KOPT-K1 (cell line): ENCODE measurements around the gene C1orf198.
A peak's percentile ranks its signal among the peaks of the same experiment; 100 is the strongest.

Experiments
- H3K27ac ChIP-seq: fragments of 200-600 bp; sonication (generic); 2 replicates; pipeline ENCODE4 v1.5.1; 2016; ENCODE audit warnings: antibody characterized with exemption, mild to moderate bottlenecking, low read depth, low read length; ENCODE audit not compliant: poor library complexity, severe bottlenecking
- H3K36me3 ChIP-seq: fragments of 200-600 bp; sonication (generic); 2 replicates; pipeline ENCODE4 v1.5.1; 2017; ENCODE audit warnings: antibody characterized with exemption, mild to moderate bottlenecking, low read length, moderate library complexity; ENCODE audit not compliant: insufficient read depth
- H3K9me3 ChIP-seq: fragments of 200-600 bp; sonication (generic); 2 replicates; pipeline ENCODE4 v1.5.1; 2017; ENCODE audit warnings: antibody characterized with exemption, low read length, mild to moderate bottlenecking; ENCODE audit not compliant: insufficient read depth, poor library complexity, severe bottlenecking

The C1orf198 gene, protein sequence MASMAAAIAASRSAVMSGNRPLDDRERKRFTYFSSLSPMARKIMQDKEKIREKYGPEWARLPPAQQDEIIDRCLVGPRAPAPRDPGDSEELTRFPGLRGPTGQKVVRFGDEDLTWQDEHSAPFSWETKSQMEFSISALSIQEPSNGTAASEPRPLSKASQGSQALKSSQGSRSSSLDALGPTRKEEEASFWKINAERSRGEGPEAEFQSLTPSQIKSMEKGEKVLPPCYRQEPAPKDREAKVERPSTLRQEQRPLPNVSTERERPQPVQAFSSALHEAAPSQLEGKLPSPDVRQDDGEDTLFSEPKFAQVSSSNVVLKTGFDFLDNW

DNA sequence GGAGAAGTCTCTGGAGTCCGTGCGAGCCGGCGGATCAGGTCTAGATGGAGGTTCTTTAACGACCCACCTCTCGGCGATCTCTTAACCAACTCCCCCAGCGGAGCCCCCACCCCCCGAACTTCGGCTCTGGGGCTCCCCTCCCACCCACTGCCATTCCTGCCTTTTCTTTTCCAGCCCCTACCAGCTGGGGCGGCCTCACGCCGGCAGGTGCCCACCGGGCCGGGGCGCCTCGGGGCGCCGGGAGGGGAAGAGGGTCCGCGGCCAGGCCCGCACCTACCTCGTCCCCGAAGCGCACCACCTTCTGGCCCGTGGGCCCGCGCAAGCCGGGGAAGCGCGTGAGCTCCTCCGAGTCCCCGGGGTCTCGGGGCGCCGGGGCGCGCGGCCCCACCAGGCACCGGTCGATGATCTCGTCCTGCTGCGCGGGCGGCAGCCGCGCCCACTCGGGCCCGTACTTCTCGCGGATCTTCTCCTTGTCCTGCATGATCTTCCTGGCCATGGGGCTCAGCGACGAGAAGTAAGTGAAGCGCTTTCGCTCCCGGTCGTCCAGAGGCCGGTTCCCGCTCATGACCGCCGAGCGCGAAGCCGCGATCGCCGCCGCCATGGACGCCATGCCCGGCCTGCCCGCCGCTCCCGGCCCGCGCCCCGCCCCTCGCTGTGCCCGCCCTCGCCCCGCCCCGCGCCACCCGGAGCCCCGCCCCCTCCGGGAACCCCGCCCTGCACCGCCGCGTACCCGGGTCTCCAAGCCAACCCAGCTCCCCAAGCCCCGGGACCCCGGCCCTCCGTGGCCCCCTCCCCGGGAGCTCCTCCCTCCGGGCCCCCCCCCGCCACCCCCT lies at the start of gene C1orf198:
Gene C1orf198 (minus strand): TSS at position 619 of the 833 bp plus-strand sequence. CDS start 9 bp downstream, at position 610.
- peak within 1 kb of the TSS; percentile 40 for H3K27ac ChIP-seq
- H3K9me3 ChIP-seq, result no peaks in the 10 kb centered on the region
- H3K36me3 ChIP-seq, result no peaks in the 10 kb centered on the region

DNA sequence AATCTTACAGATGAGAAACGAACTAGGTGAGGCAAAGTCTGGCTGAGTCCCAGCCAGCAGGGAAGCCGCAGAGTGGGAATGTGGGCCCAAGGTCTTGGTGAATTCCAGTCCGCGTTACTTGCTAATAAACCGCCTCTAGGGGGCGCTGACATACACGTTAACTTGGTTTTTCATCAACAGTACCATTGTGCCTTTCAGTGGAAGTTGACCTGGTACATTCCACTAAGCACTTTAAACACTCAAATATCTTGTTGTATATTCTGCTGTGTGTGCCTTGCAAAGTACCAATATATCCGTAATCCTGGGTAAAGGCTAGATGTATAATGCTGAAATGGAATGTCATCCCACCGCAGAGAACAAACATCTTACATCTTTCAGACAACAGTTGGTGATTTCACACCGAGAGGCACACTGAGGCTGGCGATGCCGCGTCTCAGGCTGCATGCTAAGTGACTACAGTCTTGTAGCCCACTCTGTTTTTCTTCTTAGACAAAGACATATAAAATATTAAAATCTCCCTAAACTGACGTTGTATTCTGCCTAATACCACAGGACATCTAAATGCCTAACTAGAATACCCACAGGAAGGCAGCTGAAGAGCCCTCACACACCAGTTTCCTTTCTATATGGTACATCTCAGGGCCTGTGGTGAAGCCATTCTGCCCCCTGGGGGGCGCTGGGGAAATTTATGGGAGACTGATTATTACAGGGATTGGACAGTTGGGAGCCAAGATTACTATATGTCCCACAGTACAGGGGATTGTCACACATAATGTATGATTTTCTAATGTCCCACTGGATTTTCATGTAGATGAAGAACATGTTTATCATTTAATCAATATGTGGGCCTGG lies 49.2 kb upstream of the C1orf198 start:
- H3K27ac ChIP-seq, result no peak overlapping the region
- H3K36me3 ChIP-seq, result peaks cover 60% of the 10 kb centered on the region
- H3K9me3 ChIP-seq, result no peaks in the 10 kb centered on the region

DNA sequence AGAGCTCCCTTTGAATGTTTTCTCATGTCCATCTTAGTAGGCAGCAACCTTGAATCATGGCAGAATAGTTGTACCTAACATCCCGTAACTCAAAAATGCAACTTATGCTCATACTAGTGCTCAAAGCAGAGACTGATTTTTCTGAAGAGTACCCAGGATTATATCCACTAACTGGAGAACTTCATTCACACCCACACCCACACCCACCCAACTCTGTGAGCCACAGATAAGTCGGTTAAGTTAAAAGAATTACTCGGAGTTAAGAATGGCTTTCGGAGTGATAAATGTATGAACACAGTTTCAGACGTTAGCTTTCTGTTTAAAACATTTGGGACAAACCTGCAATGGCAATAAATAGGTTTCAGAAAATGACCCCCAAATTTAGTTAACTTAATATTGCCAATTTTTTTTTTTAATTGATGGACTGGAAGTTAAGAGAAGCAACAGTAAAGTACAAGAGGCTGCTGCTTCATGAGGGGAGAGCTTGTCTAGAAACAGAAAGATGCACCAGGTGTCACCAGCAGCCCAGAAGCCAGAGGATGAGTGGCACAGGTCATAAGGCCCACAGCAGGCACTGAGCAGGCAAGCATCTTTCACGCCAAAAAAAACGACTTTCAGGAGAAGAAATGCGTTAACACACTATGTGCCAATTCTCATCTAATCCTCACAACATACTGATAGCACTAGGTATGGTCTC lies 48.4 kb upstream of the C1orf198 start:
- Histone ChIP-seq H3K9me3 (no peaks in the 10 kb centered on the region), H3K36me3 (peaks cover 57% of the 10 kb centered on the region), H3K27ac (no peak overlapping the region)

DNA sequence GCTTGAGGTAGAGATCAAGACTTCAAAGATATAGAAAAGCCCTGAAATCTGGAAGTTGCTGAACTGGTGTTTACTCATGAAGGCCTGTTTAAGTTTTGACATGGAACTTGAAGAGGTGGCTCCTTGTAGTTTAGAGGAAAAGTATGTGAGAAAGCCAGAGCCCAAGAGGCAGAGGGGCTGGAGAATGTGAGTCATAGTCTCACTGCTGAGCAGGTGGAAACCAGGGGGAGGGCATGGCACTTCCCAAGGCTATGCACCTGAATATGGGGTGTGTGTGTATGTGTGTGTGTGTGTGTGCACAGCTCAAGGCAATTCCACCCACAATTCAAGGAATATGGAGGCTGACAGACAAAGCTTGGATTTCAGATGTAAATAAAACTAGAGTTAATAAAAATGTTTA lies 46.8 kb upstream of the C1orf198 start:
- H3K27ac ChIP-seq, result no peak overlapping the region
- peaks cover 60% of the 10 kb centered on the region for H3K36me3 ChIP-seq
- H3K9me3 ChIP-seq, result no peaks in the 10 kb centered on the region

DNA sequence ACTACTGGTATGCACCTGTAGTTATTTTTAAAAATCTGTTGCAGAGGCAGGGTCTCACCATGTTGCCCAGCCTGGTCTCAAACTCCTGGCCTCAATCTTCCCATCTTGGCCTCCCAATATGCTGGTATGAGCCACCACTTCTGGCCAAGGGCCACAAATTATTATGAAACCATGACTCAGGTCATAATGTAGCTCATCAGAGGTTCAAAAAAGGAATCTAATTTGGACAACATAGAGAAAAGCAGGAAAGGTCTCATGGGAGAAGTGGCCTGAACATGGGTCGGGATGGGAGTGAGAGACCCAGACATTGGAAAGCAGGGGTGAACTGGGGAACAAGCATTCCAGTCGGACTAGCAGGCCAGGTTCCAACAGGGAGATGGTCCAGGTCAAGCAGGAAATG lies 45.2 kb upstream of the C1orf198 start:
- no peaks in the 10 kb centered on the region for H3K9me3 ChIP-seq
- H3K36me3 ChIP-seq, result peaks cover 60% of the 10 kb centered on the region
- H3K27ac ChIP-seq, result no peak overlapping the region

DNA sequence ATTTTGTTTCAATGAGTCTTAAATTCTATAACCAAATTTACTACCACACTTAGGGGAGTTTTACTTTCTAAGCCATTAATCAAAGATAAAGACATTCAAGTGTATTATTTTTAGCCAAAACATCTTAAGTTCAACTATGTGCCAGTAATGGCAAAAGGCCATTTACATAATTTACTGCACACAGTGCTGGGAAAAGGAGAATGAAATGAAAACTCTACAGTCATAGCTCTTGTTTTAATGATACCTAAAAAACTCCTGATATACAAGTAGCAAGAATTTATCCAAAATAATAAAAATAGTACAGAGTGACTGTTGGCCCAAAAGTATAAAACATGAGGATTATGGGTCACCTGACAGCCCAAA lies 42.4 kb upstream of the C1orf198 start:
- no peak overlapping the region for H3K27ac ChIP-seq
- H3K9me3 ChIP-seq, result no peaks in the 10 kb centered on the region
- peaks cover 65% of the 10 kb centered on the region for H3K36me3 ChIP-seq

DNA sequence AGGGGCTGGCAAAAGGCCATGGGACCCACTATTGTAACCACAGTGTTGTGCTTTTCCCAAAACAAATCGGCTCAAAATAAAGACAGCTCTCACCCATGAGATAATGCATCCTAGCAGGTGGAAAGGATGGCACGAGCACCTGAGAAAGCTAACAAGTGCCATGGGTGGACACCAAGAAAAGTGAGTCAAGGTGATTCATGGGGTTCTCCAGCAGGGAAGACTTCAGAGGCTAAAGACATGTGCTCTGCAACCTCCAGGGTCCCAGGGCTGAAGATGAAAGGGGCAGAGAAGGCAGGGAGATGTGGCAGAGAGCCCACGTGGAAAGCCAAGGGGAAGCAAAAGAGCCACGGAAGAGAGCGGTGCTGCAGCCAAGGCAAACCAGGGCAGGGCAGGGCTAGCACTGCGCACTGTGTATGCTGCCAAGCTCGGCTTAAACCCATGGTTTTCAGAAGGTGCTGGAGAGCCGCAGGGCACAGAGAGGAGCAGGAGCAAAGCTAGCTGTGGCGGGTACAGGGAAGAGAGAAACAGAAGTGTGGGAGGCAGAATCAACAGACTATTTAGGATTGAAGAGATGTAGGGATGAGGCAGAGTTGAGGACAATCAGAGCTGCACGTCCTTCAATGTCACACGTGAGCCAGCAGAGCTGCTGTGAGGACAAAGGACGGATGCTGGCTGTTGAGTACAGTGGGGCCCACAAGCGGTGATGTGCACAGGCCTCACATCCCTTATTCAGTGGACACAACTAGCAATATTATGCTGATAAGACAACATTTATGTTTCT lies 41.8 kb upstream of the C1orf198 start:
- Histone ChIP-seq H3K9me3 (no peaks in the 10 kb centered on the region), H3K36me3 (peaks cover 69% of the 10 kb centered on the region), H3K27ac (no peak overlapping the region)

DNA sequence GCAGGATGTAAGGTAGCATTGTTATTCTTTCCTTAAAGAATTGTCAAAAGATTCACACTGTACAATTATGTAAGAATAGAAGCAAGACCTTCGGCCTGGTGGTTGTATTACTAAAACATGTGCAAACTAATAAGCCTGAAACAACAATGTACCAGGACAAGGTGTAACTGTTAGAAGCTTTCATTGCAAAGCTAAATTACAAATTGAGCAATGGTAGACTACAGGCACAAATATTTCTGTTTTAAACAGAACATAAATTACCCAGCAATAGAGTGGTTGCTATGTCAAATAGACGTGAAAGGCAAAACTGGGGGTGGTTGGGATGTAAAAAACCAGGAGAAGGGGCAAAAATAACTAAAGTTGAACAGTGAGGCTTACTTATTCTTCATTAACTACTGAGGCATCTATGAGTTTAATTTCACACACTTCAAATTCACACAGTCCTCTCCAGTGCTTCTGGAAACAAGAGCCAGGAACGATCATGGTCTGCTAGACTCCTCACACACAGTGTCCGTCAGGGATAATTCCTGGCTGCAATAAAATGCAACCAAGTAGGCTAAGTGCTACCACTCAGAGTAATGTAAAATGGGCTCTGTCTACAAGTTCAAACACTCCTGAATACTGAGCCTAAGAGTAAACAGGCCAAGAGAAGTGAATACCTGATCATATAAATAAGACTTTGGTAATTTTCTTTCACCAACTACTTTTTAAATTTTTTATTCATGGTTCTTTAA lies 39.3 kb upstream of the C1orf198 start:
- Histone ChIP-seq H3K36me3 (peaks cover 69% of the 10 kb centered on the region), H3K27ac (no peak overlapping the region), H3K9me3 (no peaks in the 10 kb centered on the region)

DNA sequence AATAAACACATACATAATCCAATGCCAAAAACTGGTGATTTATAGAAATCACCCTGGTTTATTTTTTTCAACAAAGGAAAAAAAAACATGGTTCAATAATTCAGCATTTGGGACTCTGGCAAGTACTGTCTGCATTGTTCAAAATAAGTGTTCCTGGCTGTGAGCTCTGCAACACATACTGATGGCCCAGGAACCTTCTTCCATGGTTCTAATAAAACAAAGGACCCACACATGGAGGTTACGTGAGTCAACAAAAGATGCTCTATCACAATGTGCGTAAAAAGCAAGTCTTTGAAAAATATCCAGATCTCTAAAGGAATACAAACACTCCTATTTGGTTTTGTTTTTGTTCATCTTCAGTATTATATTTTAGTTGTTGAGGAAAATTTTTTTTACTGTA lies 37.9 kb upstream of the C1orf198 start:
- Histone ChIP-seq H3K36me3 (peaks cover 58% of the 10 kb centered on the region), H3K9me3 (no peaks in the 10 kb centered on the region), H3K27ac (no peak overlapping the region)

DNA sequence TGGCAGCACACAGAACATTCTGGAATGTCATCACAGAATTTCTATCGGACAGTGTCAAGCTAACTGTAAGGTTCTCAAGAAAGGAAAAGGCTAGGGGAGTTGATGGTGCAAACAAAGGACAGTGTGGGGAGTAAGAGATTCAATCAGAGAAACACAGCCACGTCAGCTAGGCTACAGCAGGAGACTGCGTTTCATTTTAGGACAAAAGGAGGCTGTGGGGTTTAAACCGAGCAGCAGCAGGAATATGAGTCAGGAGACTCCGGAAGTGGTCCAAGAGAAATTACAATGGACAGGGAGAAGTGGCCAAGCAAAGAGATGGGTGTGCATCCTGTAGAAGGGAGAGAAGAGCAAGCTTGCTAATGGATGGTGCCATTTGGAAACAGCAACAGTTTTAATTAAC lies 37.4 kb upstream of the C1orf198 start:
- H3K9me3 ChIP-seq, result no peaks in the 10 kb centered on the region
- no peak overlapping the region for H3K27ac ChIP-seq
- peaks cover 54% of the 10 kb centered on the region for H3K36me3 ChIP-seq

DNA sequence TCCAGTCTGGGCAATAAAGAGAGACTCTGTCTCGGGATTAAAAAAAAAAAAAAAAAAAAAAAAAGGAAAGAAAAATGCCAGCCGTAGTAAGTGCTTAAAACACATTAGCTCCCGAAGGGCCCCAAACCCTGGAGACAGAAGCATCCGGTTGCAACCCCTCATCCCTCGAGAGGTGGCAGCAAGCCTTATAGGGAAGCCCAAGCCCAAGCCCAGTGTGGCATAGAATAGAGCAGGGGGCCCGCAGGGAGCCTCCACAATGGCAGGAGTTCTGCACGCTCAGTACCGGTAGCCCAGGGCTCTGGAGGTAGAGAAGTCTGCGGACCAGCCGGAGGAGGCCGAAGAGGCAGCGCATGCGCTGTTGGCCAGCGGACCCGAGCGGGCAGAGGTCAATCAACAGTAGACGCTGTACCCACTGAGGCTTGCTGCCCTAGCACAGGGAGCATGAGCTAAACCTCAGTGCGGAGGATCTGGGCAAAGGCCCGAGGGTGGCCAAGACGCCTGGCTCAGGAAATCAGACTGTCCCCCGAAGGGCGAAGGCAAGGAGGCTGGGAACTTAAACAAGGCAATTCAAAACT lies 34.1 kb upstream of the C1orf198 start:
- Histone ChIP-seq H3K27ac (no peak overlapping the region), H3K36me3 (peaks cover 23% of the 10 kb centered on the region), H3K9me3 (no peaks in the 10 kb centered on the region)

DNA sequence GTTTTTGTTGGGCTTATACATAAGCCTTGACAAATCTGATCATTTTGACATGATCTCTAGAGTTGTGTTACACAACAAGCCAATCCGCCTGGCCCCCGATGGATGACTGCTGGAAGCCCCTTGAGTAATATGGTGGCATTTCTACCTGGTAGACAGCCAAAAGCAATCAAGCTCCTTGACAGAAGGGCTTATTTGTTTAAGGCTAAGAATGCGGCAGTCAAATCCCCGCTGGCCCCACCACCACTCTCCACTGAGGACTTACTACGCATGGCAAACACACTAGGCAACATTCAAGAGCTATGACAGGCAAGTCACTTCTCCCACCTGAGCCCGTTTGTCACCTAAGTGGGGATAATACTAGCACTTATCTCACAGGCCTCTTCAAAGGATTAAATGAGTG lies 33.4 kb upstream of the C1orf198 start:
- Histone ChIP-seq H3K36me3 (peaks cover 18% of the 10 kb centered on the region; the same call in 1 of the 2 replicates), H3K9me3 (no peaks in the 10 kb centered on the region), H3K27ac (no peak overlapping the region)

DNA sequence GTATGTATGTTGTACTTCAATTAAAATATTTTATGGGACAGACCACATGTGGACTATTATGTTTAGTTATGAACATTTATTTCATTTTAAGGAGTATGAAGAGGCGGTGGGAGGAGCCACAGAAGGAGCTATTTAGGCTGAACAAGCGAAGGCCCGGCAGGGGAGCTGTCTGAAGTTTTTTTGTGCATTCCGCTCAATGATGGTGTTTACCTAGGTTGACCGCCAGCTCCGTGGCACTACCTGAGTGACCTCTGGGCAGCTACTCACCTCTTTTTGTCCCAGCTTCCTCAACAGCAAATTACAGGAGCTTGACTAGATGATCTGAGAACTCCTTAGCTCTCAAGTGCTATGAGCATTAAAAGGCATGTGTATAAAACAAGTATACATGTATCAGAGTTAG lies 32.7 kb upstream of the C1orf198 start:
- H3K9me3 ChIP-seq, result no peaks in the 10 kb centered on the region
- H3K36me3 ChIP-seq, result peaks cover 15% of the 10 kb centered on the region; the same call in 1 of the 2 replicates
- no peak overlapping the region for H3K27ac ChIP-seq
